Sigmoid colon (tissue), 3 donors: ENCODE data around the gene ZNF831.

Source experiments
- POLR2A ChIP-seq, 2 donors: fragments of 450-650 bp; IDR thresholded peaks; one replicate each; pipeline ENCODE4 v1.6.1; 2016; ENCODE audit warnings: antibody characterized with exemption in 2 of 2, mild to moderate bottlenecking in 2 of 2, moderate library complexity in 2 of 2
- TF ChIP-seq, protein P1 (sequence below), 4 experiments: fragments of 450-650 bp in 3 of 4; fragments of 200-600 bp in 1 of 4; IDR thresholded peaks; one replicate each; pipeline ENCODE4 v1.5.1; 2016 to 2019; ENCODE audit warnings: antibody characterized with exemption in 4 of 4, mild to moderate bottlenecking in 3 of 4, moderate library complexity in 2 of 4

DNA sequence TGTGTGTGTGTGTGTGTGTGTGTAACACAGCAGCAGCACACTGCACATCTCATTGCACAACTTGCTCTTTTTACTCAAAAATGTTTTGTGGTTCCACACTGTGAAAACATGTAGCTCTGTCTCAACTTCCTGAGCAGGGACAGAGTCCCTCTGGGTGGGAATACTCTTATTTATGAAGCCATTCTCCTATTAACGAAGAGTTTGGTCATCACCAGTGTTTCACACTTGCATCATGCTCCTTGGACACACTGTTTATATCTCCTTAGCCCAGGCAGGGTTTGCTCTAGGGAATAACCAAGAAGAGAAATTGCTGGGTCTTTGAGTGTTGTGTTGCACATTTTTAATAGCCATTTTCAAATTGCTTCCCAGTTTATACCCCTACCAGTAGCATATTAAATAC, 53.6 kb downstream of the ZNF831 start:
- TF ChIP-seq, protein P1, sequence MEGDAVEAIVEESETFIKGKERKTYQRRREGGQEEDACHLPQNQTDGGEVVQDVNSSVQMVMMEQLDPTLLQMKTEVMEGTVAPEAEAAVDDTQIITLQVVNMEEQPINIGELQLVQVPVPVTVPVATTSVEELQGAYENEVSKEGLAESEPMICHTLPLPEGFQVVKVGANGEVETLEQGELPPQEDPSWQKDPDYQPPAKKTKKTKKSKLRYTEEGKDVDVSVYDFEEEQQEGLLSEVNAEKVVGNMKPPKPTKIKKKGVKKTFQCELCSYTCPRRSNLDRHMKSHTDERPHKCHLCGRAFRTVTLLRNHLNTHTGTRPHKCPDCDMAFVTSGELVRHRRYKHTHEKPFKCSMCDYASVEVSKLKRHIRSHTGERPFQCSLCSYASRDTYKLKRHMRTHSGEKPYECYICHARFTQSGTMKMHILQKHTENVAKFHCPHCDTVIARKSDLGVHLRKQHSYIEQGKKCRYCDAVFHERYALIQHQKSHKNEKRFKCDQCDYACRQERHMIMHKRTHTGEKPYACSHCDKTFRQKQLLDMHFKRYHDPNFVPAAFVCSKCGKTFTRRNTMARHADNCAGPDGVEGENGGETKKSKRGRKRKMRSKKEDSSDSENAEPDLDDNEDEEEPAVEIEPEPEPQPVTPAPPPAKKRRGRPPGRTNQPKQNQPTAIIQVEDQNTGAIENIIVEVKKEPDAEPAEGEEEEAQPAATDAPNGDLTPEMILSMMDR (IDR thresholded peaks at IDR 0.05) = no peak
- no peak for TF ChIP-seq POLR2A (IDR thresholded peaks at IDR 0.05)
